Uterus (tissue), 2 donors: ENCODE data around the gene BSX.

Source experiments
- POLR2A ChIP-seq, 2 donors: fragments of 450-650 bp; IDR thresholded peaks; one replicate each; pipeline ENCODE4 v1.6.1; 2016; ENCODE audit warnings: antibody characterized with exemption in 2 of 2, mild to moderate bottlenecking in 1 of 2, moderate library complexity in 1 of 2
- TF ChIP-seq, protein P1 (sequence below), 4 experiments: fragments of 200-600 bp in 2 of 4; fragments of 450-650 bp in 2 of 4; sonication (generic) in 2 of 4; IDR thresholded peaks; one replicate each; pipeline ENCODE4 v1.5.1; 2016 to 2019; ENCODE audit warnings: antibody characterized with exemption in 4 of 4, mild to moderate bottlenecking in 2 of 4, moderate library complexity in 1 of 4

DNA sequence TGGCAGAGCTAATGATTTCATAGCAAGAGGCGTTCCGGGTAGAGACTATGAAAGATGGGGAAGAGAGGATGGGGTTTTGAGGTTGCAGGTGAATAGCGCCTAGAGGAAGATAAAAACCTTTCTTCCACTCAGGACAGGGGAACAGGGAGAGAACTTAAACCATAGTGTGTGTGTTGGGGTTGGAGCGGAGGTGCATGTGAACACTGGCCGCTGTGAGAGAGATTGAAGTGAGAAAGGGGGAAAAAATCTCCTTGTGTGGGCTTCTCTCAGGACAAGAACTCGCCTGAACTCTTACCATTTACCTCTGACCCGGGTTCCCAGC lies 3.4 kb downstream of the BSX start:
- TF ChIP-seq, protein P1, sequence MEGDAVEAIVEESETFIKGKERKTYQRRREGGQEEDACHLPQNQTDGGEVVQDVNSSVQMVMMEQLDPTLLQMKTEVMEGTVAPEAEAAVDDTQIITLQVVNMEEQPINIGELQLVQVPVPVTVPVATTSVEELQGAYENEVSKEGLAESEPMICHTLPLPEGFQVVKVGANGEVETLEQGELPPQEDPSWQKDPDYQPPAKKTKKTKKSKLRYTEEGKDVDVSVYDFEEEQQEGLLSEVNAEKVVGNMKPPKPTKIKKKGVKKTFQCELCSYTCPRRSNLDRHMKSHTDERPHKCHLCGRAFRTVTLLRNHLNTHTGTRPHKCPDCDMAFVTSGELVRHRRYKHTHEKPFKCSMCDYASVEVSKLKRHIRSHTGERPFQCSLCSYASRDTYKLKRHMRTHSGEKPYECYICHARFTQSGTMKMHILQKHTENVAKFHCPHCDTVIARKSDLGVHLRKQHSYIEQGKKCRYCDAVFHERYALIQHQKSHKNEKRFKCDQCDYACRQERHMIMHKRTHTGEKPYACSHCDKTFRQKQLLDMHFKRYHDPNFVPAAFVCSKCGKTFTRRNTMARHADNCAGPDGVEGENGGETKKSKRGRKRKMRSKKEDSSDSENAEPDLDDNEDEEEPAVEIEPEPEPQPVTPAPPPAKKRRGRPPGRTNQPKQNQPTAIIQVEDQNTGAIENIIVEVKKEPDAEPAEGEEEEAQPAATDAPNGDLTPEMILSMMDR (IDR thresholded peaks at IDR 0.05) = no peak
- TF ChIP-seq POLR2A (IDR thresholded peaks at IDR 0.05) = no peak
